WTC11 (cell line): ENCODE results near the gene MOB2. TPM values are rescaled to one million over a fixed set of nuclear protein-coding genes. Genes with fewer than 3 reads are reported as not detected.

Experiments used
- ATAC-seq: fragments of 200-7000 bp; cut with Tn5 transposase; 2 replicates; pipeline ENCODE4 v1.10.0; 2021; ENCODE audit warnings: mild to moderate bottlenecking, moderate library complexity
- CTCF ChIA-PET: fragments of 300-600 bp; sonication (Branson Sonifier 250); formaldehyde crosslinking; loops from one replicate; lab custom pipeline; 2021; ENCODE audit warnings: antibody characterized with exemption; lab: Charles Lee
- POLR2A ChIA-PET: fragments of 350-600 bp; sonication (Branson Sonifier 250); formaldehyde crosslinking; loops from one replicate; lab custom pipeline; 2021; ENCODE audit warnings: antibody characterized with exemption; lab: Charles Lee
- DNase-seq: peaks from one replicate; pipeline ENCODE4 v3.0.0; 2021; ENCODE audit warnings: low spot score
- H3K27ac Mint-ChIP-seq: 2 replicates; pipeline ENCODE4 v1.8.0; 2021; ENCODE audit warnings: mixed read lengths
- H3K27me3 Mint-ChIP-seq: 2 replicates; pipeline ENCODE4 v1.8.0; 2021; ENCODE audit warnings: low read depth, mild to moderate bottlenecking, moderate library complexity, mixed read lengths
- H3K36me3 Mint-ChIP-seq: 2 replicates; pipeline ENCODE4 v1.8.0; 2021; ENCODE audit warnings: mixed read lengths
- H3K4me1 Mint-ChIP-seq: 2 replicates; pipeline ENCODE4 v1.8.0; 2022; ENCODE audit warnings: mixed read lengths
- H3K4me3 Mint-ChIP-seq: 2 replicates; pipeline ENCODE4 v1.8.0; 2021; ENCODE audit warnings: mild to moderate bottlenecking, moderate library complexity, mixed read lengths
- H3K9me3 Mint-ChIP-seq: 2 replicates; pipeline ENCODE4 v1.8.0; 2021; ENCODE audit warnings: mixed read lengths
- ATF6 ChIP-seq: sonication (generic); formaldehyde crosslinking; IDR thresholded peaks from 2 replicates; pipeline ENCODE4 v1.8.1; 2023; ENCODE audit warnings: mild to moderate bottlenecking, missing genetic modification reagents
- CBFB ChIP-seq: sonication (generic); formaldehyde crosslinking; IDR thresholded peaks from 2 replicates; pipeline ENCODE4 v1.8.1; 2022; ENCODE audit warnings: mild to moderate bottlenecking, low read depth, missing genetic modification reagents
- FOXP1 ChIP-seq: sonication (generic); formaldehyde crosslinking; IDR thresholded peaks from 2 replicates; pipeline ENCODE4 v1.8.0; 2022; ENCODE audit warnings: missing genetic modification reagents, mild to moderate bottlenecking, moderate library complexity, borderline replicate concordance
- JAZF1 ChIP-seq: fragments of 250-450 bp; sonication (Bioruptor Pico); IDR thresholded peaks from 2 replicates; pipeline ENCODE4 v1.9.0; 2021; ENCODE audit warnings: moderate library complexity, mild to moderate bottlenecking, inconsistent platforms
- NR3C1 ChIP-seq: sonication (generic); formaldehyde crosslinking; conservative IDR thresholded peaks from 2 replicates; pipeline ENCODE4 v1.8.1; 2023; ENCODE audit warnings: low read depth, mild to moderate bottlenecking, missing genetic modification reagents
- OVOL2 ChIP-seq: fragments of 250-450 bp; sonication (Bioruptor Pico); IDR thresholded peaks from 2 replicates; pipeline ENCODE4 v1.9.0; 2021; ENCODE audit warnings: mild to moderate bottlenecking, borderline replicate concordance
- TCF7 ChIP-seq: sonication (generic); formaldehyde crosslinking; IDR thresholded peaks from 2 replicates; pipeline ENCODE4 v1.8.0; 2022; ENCODE audit warnings: mild to moderate bottlenecking, low read depth, missing genetic modification reagents, moderate library complexity
- ZMAT4 ChIP-seq: fragments of 250-450 bp; sonication (Bioruptor Pico); IDR thresholded peaks from 2 replicates; pipeline ENCODE4 v1.9.0; 2021; ENCODE audit warnings: mild to moderate bottlenecking
- ZNF425 ChIP-seq: fragments of 250-450 bp; sonication (Bioruptor Pico); conservative IDR thresholded peaks from 2 replicates; pipeline ENCODE4 v1.9.0; 2021; ENCODE audit warnings: mild to moderate bottlenecking
- ZNF512 ChIP-seq: sonication (generic); formaldehyde crosslinking; IDR thresholded peaks from 2 replicates; pipeline ENCODE4 v1.8.1; 2022; ENCODE audit warnings: missing genetic modification reagents, borderline replicate concordance
- ZNF671 ChIP-seq: fragments of 250-450 bp; sonication (Bioruptor Pico); IDR thresholded peaks from 2 replicates; pipeline ENCODE4 v1.8.0; 2021; ENCODE audit warnings: mild to moderate bottlenecking
- total RNA-seq: library from RNA; stranded (reverse); gene quantifications from 3 replicates; pipeline ENCODE4 v1.2.3, GENCODE V29; 2021
- TF ChIP-seq, protein P1 (sequence below): sonication (generic); formaldehyde crosslinking; IDR thresholded peaks from 2 replicates; pipeline ENCODE4 v1.8.1; 2023; ENCODE audit warnings: mild to moderate bottlenecking, missing genetic modification reagents
- TF ChIP-seq, protein P2 (sequence below): sonication (generic); formaldehyde crosslinking; IDR thresholded peaks from 2 replicates; pipeline ENCODE4 v1.8.0; 2022; ENCODE audit warnings: missing genetic modification reagents
- TF ChIP-seq, protein P3 (sequence below): sonication (generic); formaldehyde crosslinking; IDR thresholded peaks from 2 replicates; pipeline ENCODE4 v1.8.1; 2023; ENCODE audit warnings: mild to moderate bottlenecking, missing genetic modification reagents, borderline replicate concordance
- TF ChIP-seq, protein P4 (sequence below): sonication (generic); formaldehyde crosslinking; IDR thresholded peaks from 2 replicates; pipeline ENCODE4 v1.8.1; 2022; ENCODE audit warnings: mild to moderate bottlenecking, missing genetic modification reagents, moderate library complexity, borderline replicate concordance

The MOB2 gene
- total RNA-seq, 1 experiment from 2014 or later, result 21.7 TPM

- ChIA-PET CTCF (no interaction called here), POLR2A (no interaction called here)
- no peak for DNase-seq
- no peak overlapping the region for H3K27ac Mint-ChIP-seq
- H3K4me1 Mint-ChIP-seq, result peaks cover 16% of the 10 kb centered on the region
- H3K4me3 Mint-ChIP-seq, result no peak overlapping the region
- TF ChIP-seq, protein P1, sequence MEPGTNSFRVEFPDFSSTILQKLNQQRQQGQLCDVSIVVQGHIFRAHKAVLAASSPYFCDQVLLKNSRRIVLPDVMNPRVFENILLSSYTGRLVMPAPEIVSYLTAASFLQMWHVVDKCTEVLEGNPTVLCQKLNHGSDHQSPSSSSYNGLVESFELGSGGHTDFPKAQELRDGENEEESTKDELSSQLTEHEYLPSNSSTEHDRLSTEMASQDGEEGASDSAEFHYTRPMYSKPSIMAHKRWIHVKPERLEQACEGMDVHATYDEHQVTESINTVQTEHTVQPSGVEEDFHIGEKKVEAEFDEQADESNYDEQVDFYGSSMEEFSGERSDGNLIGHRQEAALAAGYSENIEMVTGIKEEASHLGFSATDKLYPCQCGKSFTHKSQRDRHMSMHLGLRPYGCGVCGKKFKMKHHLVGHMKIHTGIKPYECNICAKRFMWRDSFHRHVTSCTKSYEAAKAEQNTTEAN (CRISPR knock-in tag), result no peak
- TF ChIP-seq ZNF512 (CRISPR knock-in tag), result no peak
- no peak for TF ChIP-seq NR3C1 (CRISPR knock-in tag)
- no peak for TF ChIP-seq FOXP1 (CRISPR knock-in tag)
- no peak for TF ChIP-seq TCF7 (CRISPR knock-in tag)
- TF ChIP-seq, protein P2, sequence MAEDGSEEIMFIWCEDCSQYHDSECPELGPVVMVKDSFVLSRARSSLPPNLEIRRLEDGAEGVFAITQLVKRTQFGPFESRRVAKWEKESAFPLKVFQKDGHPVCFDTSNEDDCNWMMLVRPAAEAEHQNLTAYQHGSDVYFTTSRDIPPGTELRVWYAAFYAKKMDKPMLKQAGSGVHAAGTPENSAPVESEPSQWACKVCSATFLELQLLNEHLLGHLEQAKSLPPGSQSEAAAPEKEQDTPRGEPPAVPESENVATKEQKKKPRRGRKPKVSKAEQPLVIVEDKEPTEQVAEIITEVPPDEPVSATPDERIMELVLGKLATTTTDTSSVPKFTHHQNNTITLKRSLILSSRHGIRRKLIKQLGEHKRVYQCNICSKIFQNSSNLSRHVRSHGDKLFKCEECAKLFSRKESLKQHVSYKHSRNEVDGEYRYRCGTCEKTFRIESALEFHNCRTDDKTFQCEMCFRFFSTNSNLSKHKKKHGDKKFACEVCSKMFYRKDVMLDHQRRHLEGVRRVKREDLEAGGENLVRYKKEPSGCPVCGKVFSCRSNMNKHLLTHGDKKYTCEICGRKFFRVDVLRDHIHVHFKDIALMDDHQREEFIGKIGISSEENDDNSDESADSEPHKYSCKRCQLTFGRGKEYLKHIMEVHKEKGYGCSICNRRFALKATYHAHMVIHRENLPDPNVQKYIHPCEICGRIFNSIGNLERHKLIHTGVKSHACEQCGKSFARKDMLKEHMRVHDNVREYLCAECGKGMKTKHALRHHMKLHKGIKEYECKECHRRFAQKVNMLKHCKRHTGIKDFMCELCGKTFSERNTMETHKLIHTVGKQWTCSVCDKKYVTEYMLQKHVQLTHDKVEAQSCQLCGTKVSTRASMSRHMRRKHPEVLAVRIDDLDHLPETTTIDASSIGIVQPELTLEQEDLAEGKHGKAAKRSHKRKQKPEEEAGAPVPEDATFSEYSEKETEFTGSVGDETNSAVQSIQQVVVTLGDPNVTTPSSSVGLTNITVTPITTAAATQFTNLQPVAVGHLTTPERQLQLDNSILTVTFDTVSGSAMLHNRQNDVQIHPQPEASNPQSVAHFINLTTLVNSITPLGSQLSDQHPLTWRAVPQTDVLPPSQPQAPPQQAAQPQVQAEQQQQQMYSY (CRISPR knock-in tag), result no peak
- no peak for TF ChIP-seq OVOL2 (CRISPR knock-in tag)
- no peak for TF ChIP-seq ATF6 (CRISPR knock-in tag)
- TF ChIP-seq, protein P3, sequence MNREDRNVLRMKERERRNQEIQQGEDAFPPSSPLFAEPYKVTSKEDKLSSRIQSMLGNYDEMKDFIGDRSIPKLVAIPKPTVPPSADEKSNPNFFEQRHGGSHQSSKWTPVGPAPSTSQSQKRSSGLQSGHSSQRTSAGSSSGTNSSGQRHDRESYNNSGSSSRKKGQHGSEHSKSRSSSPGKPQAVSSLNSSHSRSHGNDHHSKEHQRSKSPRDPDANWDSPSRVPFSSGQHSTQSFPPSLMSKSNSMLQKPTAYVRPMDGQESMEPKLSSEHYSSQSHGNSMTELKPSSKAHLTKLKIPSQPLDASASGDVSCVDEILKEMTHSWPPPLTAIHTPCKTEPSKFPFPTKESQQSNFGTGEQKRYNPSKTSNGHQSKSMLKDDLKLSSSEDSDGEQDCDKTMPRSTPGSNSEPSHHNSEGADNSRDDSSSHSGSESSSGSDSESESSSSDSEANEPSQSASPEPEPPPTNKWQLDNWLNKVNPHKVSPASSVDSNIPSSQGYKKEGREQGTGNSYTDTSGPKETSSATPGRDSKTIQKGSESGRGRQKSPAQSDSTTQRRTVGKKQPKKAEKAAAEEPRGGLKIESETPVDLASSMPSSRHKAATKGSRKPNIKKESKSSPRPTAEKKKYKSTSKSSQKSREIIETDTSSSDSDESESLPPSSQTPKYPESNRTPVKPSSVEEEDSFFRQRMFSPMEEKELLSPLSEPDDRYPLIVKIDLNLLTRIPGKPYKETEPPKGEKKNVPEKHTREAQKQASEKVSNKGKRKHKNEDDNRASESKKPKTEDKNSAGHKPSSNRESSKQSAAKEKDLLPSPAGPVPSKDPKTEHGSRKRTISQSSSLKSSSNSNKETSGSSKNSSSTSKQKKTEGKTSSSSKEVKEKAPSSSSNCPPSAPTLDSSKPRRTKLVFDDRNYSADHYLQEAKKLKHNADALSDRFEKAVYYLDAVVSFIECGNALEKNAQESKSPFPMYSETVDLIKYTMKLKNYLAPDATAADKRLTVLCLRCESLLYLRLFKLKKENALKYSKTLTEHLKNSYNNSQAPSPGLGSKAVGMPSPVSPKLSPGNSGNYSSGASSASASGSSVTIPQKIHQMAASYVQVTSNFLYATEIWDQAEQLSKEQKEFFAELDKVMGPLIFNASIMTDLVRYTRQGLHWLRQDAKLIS, result no peak
- TF ChIP-seq ZMAT4 (CRISPR knock-in tag), result no peak
- peaks cover 20% of the 10 kb centered on the region for H3K36me3 Mint-ChIP-seq
- no peak for ATAC-seq
- peaks cover 21% of the 10 kb centered on the region for H3K9me3 Mint-ChIP-seq
- H3K27me3 Mint-ChIP-seq, result no peaks in the 10 kb centered on the region; the same call in 1 of the 2 replicates
Observed at GRCh38 chr11:1499261-1499890, 12.8 kb upstream of the MOB2 start.

GRCh38 chr11:1498262-1498661, 11.7 kb upstream of the MOB2 start:
- Mint-ChIP-seq H3K36me3 (peaks cover 20% of the 10 kb centered on the region), H3K9me3 (peaks cover 21% of the 10 kb centered on the region), H3K4me1 (peaks cover 16% of the 10 kb centered on the region), H3K27me3 (no peaks in the 10 kb centered on the region; the same call in 1 of the 2 replicates), H3K4me3 (no peak overlapping the region), H3K27ac (no peak overlapping the region)
- no peak for ATAC-seq
- DNase-seq, result no peak
- CTCF ChIA-PET, result interaction anchor here (0.6 to 0.8 kb wide), 2 partner anchors 17 to 576 kb away, joined by 5 read pairs; no protein-coding TSS in a partner anchor
- POLR2A ChIA-PET, result no interaction called here
- TF ChIP-seq CBFB (CRISPR knock-in tag) (no peak), JAZF1 (CRISPR knock-in tag) (no peak), ZNF671 (no peak), ZNF425 (CRISPR knock-in tag) (no peak)
- TF ChIP-seq, protein P4, sequence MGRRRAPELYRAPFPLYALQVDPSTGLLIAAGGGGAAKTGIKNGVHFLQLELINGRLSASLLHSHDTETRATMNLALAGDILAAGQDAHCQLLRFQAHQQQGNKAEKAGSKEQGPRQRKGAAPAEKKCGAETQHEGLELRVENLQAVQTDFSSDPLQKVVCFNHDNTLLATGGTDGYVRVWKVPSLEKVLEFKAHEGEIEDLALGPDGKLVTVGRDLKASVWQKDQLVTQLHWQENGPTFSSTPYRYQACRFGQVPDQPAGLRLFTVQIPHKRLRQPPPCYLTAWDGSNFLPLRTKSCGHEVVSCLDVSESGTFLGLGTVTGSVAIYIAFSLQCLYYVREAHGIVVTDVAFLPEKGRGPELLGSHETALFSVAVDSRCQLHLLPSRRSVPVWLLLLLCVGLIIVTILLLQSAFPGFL (CRISPR knock-in tag), result no peak
